NCI-H187 (cell line): ENCODE results near the gene TAT.

Experiments
- DNase-seq, 2 experiments: peaks; one replicate each; lab custom pipeline; 2025; lab: John Stamatoyannopoulos, UW

TAT gene

DNA sequence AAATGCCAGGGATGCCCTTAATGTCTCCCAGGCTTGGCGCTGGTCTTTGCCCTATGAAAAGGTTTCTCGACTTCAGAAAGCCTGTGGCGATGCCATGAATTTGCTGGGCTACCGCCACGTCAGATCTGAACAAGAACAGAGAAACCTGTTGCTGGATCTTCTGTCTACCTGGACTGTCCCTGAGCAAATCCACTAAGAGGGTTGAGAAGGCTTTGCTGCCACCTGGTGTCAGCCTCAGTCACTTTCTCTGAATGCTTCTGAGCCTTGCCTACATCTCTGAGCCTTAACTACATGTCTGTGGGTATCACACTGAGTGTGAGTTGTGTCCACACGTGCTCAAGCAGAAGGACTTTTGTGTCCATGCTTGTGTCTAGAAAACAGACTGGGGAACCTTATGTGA lies 39.2 kb downstream of the TAT start:
- DNase-seq: peak in 1 of 2 experiments; percentile 28

DNA sequence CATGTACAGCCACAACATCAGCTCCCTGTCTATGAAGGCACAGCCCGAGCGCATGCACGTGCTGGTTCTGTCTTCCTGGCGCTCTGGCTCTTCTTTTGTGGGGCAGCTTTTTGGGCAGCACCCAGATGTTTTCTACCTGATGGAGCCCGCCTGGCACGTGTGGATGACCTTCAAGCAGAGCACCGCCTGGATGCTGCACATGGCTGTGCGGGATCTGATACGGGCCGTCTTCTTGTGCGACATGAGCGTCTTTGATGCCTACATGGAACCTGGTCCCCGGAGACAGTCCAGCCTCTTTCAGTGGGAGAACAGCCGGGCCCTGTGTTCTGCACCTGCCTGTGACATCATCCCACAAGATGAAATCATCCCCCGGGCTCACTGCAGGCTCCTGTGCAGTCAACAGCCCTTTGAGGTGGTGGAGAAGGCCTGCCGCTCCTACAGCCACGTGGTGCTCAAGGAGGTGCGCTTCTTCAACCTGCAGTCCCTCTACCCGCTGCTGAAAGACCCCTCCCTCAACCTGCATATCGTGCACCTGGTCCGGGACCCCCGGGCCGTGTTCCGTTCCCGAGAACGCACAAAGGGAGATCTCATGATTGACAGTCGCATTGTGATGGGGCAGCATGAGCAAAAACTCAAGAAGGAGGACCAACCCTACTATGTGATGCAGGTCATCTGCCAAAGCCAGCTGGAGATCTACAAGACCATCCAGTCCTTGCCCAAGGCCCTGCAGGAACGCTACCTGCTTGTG lies 40.0 kb downstream of the TAT start:
- DNase-seq: no peak

DNA sequence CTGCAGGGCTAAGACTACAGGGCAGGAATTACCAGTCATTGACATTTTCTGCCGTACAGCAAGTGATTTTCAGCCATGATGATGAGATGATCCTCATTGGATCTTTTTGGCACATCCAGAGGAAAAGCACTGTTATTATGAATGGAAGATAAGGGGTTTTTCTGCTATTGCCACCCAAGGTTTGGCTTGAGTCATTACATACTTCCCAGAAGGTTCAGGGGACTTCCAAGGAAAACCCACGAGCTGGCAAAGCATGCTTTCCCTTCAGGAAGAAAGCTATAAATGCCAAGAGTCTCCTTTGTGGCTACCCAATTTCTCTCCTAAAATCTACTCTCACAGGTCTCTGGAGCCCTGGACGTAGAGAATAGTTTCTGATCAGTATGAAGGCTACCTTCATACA lies 44.5 kb downstream of the TAT start:
- DNase-seq: no peak

DNA sequence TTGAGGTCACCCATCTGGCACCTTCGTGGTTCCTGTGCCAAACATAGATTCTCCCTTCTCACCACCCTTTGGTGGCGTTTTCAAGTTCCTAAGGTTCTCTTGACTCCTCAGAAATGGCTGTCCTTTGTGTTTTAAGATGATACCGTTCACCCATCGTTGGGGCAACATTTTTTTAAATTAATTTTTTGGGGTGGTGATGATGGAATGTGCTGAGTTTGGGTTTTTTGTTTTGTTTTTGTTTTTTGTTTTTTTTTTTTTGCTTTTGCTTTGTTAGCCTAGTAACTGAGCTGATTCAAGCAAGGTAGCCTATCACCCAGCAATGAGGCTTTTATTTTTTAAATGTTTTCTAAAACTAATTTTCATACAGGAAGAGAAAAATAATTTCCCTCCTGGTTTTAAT lies 48.0 kb downstream of the TAT start:
- no peak for DNase-seq

DNA sequence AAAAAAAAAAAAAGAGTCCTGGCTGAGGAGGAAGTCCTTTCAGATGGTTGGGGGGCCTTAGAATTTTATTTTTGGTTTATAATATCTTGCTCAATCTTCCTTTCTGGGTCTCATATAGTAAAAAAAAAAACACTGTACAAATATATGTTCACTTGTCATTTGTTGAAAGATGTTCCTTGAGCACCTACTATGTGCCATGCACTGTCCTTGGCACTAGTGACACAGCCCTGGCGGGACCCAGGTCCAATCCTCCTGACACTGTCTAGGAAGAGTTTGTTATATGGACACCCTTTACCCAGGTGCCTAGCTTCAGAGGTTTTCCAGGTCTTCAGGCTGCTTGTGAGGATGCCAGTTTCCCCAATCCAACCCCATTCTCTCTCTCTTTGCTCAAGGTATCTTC lies 48.6 kb downstream of the TAT start:
- no peak for DNase-seq

DNA sequence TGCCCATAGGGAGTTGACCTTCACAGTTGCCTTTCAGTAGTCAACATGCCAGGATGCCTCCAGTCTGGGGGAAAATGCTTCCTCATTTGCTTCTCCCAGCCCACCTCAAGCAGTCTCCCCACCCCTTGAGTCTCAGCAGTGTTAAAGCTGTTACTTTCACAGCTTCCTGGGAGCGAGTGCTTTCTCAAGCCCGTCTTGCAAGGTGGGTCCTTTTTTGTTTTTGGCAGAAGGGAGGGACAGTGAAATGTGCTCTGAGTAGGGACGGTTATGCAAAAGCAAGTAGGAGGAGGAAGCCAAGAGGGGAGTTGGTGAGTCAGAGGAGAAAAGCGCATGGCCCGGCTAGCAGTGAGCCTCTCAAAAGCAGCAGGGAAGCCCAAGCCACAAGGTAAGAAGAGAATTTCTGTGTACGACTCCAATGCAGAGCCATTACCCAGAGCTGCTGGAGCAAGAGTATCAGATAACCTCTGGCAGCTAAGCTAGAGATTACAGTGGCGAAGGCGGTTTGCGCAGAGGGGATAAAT lies 50.7 kb downstream of the TAT start, which contains the start of gene CHST4:
Gene CHST4, plus strand, starts transcription at position 316 of the 521 bp plus-strand sequence. CDS start 10,252 bp downstream, outside the sequence.
- DNase-seq: peak; percentile 19 to 24

DNA sequence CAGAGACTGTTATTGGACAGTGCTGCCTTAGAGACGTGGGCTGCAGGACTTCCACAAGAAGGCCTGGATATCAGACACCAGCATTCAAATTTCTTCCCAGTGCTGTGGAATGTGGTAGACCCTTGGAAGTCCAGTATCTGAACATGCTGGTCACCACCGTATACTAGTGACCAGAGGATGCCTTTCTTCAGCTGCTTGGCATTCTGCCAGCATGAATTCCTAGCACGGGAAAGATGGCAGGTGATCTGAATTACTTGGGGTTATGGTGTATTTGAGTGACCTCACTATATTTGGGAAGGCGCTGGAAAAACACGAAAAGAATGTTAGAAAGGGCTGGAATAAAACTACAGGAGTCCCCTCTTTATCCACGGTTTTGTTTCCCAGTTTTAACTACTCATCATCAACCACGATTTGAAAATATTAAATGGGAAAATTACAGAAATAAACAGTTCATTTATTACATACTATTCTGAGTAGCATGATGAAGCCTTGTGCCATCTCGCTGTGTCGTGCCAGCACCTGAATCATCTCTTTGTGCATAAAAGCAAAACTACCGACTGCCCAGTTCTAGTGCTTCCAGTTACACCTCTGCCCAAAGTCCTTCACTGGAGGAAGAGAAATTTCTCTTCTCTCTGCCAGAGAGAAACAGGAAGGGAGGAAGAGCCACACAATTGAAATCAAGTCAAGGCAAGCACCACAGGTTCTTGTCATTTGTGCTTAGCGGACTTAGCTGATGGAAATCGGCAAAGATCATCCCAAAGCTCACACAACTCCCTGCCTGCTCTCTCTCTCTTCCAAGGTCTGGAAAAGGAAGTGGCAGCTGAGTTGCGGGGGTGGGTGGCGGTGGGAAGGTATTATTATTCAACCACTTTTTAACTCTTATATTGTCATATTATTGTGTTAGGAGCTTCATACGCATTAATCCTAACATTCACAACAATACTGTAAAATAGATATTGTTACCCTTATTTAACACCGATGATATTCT lies 52.0 kb downstream of the TAT start:
- no peak for DNase-seq

DNA sequence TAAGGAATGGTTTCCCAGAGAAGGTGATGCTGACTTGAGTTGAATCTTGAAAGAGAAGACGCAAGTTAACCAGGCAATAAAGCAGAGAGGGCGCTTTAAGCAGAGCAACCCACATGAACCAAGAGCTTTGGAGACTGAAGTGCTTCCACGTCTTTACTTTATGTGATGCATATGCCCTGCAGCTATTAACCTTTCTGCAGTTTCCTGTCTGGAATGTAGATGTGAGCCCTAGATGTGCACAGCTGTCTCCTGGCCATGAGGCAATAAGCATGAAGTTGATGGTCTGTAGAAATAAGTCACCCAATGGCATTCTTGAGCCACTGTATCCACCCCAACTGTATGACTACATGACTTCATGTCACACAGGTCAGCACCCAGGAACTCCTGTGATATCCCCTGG lies 56.3 kb downstream of the TAT start:
- DNase-seq: no peak
